A549 (cell line): ENCODE results near the gene IPMK.

Experiments
- CHD2 ChIP-seq: fragments of 150-350 bp; IDR thresholded peaks from 2 replicates; pipeline ENCODE4 v1.6.1; 2014; ENCODE audit warnings: low read length; ENCODE audit not compliant: partially characterized antibody
- CHD4 ChIP-seq: fragments of 200-600 bp; sonication (generic); IDR thresholded peaks from 2 replicates; pipeline ENCODE4 v1.6.1; 2016; ENCODE audit warnings: antibody characterized with exemption, mild to moderate bottlenecking, borderline replicate concordance
- CTCF ChIP-seq: fragments of >200 bp; sonication (Bioruptor Twin); formaldehyde crosslinking; IDR thresholded peaks from 3 replicates; pipeline ENCODE4 v1.5.1; 2016
- EHMT2 ChIP-seq: fragments of 200-600 bp; sonication (generic); IDR thresholded peaks from 2 replicates; pipeline ENCODE4 v1.6.1; 2016; ENCODE audit warnings: antibody characterized with exemption, low read depth, mild to moderate bottlenecking, moderate library complexity
- JUN ChIP-seq, 2 experiments: fragments of >200 bp; sonication (Bioruptor Twin); formaldehyde crosslinking; IDR thresholded peaks; 2 replicates in 1 of 2; 3 replicates in 1 of 2; pipeline ENCODE4 v1.6.1; 2016 to 2017
- JUNB ChIP-seq: fragments of >200 bp; sonication (Bioruptor Twin); formaldehyde crosslinking; IDR thresholded peaks from 2 replicates; pipeline ENCODE4 v1.6.1; 2016
- MAFK ChIP-seq: fragments of 450-650 bp; IDR thresholded peaks from 2 replicates; pipeline ENCODE4 v1.6.1; 2014; ENCODE audit not compliant: partially characterized antibody
- MAX ChIP-seq: IDR thresholded peaks from 2 replicates; pipeline ENCODE4 v1.6.1; 2012
- POLR2A ChIP-seq: IDR thresholded peaks from 2 replicates; pipeline ENCODE4 v1.6.1; 2012; ENCODE audit warnings: mild to moderate bottlenecking, low read length
- RAD21 ChIP-seq, 2 experiments: fragments of >200 bp in 1 of 2; sonication (Bioruptor Twin) in 1 of 2; formaldehyde crosslinking in 1 of 2; IDR thresholded peaks in 1 of 2; conservative IDR thresholded peaks in 1 of 2; 2 replicates in 1 of 2; 3 replicates in 1 of 2; pipeline ENCODE4 v1.6.1; 2012 to 2018; ENCODE audit warnings: inconsistent platforms in 1 of 2
- RARB ChIP-seq: fragments of 250-450 bp; sonication (Bioruptor Pico); IDR thresholded peaks from 2 replicates; pipeline ENCODE4 v1.8.0; 2021; ENCODE audit warnings: mild to moderate bottlenecking, moderate library complexity
- SMC3 ChIP-seq: fragments of >200 bp; sonication (Bioruptor Twin); formaldehyde crosslinking; IDR thresholded peaks from 3 replicates; pipeline ENCODE4 v1.6.1; 2018; ENCODE audit warnings: inconsistent platforms

GRCh38 chr10:58240531-58240930, 27.2 kb downstream of the IPMK start:
- TF ChIP-seq POLR2A (no peak), CHD2 (no peak), MAX (no peak), JUNB (no peak), RARB (no peak), SMC3 (no peak), MAFK (no peak), CTCF (no peak), CHD4 (no peak), RAD21 (conservative IDR thresholded peaks at IDR 0.05 in 1 of 2, IDR thresholded peaks at IDR 0.05 in 1 of 2) (no peak), JUN (IDR thresholded peaks at IDR 0.05) (no peak), EHMT2 (no peak)
